ENCODE measurements around the gene B4GALNT3.

DNA sequence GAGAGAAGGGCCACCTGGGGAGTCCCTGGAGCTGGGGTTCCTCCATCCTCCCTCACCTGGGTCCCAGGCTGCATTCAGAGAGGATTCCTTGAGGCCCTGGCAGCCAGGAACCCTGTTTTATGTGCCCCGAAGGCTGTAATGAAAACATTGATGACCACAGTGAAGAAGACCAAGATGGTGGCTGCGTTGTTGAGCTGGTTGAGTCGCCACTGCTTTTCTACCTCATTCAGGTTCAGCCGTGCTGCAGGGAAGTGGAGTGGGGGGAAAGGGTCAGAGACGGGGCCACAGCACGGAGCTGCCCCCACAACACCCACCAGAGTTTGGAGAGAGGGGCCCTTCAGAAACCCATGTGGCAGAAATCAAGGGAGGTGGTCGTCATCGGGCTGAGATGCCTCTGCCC lies 105.4 kb downstream of the B4GALNT3 start:
- TF ChIP-seq MYC (IDR thresholded peaks at IDR 0.05; ENCODE audit: low read depth, low read length) = no peak
- TF ChIP-seq, protein P1, sequence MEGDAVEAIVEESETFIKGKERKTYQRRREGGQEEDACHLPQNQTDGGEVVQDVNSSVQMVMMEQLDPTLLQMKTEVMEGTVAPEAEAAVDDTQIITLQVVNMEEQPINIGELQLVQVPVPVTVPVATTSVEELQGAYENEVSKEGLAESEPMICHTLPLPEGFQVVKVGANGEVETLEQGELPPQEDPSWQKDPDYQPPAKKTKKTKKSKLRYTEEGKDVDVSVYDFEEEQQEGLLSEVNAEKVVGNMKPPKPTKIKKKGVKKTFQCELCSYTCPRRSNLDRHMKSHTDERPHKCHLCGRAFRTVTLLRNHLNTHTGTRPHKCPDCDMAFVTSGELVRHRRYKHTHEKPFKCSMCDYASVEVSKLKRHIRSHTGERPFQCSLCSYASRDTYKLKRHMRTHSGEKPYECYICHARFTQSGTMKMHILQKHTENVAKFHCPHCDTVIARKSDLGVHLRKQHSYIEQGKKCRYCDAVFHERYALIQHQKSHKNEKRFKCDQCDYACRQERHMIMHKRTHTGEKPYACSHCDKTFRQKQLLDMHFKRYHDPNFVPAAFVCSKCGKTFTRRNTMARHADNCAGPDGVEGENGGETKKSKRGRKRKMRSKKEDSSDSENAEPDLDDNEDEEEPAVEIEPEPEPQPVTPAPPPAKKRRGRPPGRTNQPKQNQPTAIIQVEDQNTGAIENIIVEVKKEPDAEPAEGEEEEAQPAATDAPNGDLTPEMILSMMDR (IDR thresholded peaks at IDR 0.05; ENCODE audit: low read depth, low read length) = no peak
- no peak for TF ChIP-seq POLR2A (IDR thresholded peaks at IDR 0.05; ENCODE audit: extremely low read depth, insufficient read length)
- TF ChIP-seq, protein P2, sequence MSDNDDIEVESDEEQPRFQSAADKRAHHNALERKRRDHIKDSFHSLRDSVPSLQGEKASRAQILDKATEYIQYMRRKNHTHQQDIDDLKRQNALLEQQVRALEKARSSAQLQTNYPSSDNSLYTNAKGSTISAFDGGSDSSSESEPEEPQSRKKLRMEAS (IDR thresholded peaks at IDR 0.05; ENCODE audit: low read depth, low read length) = no peak

All from NB4 (cell line).